Activated T-cell treated with anti-CD3 and anti-CD28 coated beads, Interleukin-2, amount 50 U/mL, for 4 hours (primary cell): Measurements from ENCODE around the gene ZNF670. TPM values are rescaled to one million over a fixed set of nuclear protein-coding genes. Genes with fewer than 3 reads are reported as not detected.
"Not testable (repeated sequence)": the region's sequence is repeated elsewhere in the genome, so short reads cannot be mapped to it uniquely, and the experiment has no call there.

ENCODE experiments used
- ATAC-seq, 2 donors: fragments of 200-7000 bp; cut with Tn5 transposase; one replicate each; pipeline ENCODE4 v1.10.0; 2021
- DNase-seq: peaks from one replicate; pipeline ENCODE4 v3.0.0-alpha.2; 2020
- H3K27me3 Mint-ChIP-seq: one replicate; pipeline ENCODE4 v1.8.0; 2021; ENCODE audit warnings: low read depth, mixed read lengths
- H3K36me3 Mint-ChIP-seq: one replicate; pipeline ENCODE4 v1.8.0; 2022; ENCODE audit warnings: mixed read lengths; ENCODE audit not compliant: insufficient read depth
- H3K4me1 Mint-ChIP-seq: one replicate; pipeline ENCODE4 v1.8.0; 2021; ENCODE audit warnings: low read depth, mixed read lengths
- H3K4me3 Mint-ChIP-seq: one replicate; pipeline ENCODE4 v1.8.0; 2021; ENCODE audit warnings: mild to moderate bottlenecking, moderate library complexity, mixed read lengths
- H3K9me3 Mint-ChIP-seq: one replicate; pipeline ENCODE4 v1.8.0; 2021; ENCODE audit warnings: mixed read lengths
- total RNA-seq, 3 donors: library from RNA; stranded (reverse); gene quantifications; one replicate each; pipeline ENCODE4 v1.2.1, GENCODE V29; 2021

Gene ZNF670
- total RNA-seq, 3 donors from 2014 or later, result 2.8 to 3.5 (median 2.8) TPM

DNA sequence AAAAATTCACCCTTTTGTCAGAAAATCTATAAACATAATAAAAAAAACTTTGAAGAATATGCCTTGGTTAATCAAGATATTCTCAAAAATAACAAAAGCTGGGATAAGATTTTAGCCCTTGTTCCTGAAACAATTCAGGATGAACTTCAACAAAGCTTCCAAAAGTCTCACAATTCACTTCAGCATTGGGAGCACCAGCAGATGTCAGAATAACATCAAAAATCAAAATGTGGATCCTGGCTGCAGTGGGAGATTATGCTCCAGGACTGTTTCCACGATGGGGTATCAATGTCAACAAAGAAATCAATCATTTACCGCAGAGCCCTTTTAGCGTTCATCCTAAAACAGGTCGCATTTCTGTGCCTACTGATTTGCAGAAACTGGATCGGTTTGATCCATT lies 35.2 kb downstream of the ZNF670 start:
- no peak for ATAC-seq
- Mint-ChIP-seq H3K4me1 (no peaks in the 10 kb centered on the region), H3K9me3 (peaks cover 54% of the 10 kb centered on the region), H3K4me3 (no peak overlapping the region), H3K36me3 (peaks cover 59% of the 10 kb centered on the region), H3K27me3 (no peaks in the 10 kb centered on the region)
- DNase-seq, result no peak

DNA sequence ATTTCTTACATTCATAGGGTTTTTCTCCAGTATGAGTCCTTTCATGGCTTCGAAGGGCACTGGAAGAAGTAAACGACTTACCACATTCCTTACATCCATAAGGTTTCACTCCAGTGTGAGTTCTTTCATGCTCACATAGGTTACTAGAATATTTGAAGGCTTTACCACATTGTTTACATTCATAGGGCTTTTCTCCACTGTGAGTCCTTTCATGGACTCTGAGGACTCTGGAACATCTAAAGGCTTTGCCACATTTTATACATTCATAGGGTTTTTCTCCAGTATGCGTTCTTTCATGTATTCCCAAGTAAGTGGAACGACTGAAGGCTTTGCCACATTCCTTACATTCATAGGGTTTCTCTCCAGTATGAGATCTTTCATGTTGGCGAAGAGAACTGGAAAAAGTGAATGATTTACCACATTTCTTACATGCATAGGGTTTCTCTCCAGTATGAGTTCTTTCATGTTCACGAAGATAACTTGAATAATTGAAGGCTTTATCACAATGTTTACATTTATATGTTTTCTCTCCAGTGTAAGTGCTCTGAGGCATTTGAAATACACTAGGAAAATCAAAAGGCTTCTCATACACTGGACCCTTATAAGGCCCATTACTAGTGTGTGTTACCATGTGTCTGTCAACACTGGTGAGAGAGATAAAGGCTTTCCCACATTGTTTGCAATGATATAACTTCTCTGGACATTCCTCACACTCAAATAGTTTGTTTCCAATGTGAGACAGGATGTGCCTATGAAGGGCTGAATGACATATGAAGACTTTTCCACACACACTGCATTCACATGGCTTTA lies 40.9 kb downstream of the ZNF670 start:
- H3K27me3 Mint-ChIP-seq, result no peaks in the 10 kb centered on the region
- ATAC-seq (no peak), DNase-seq (no peak)
- peaks cover 64% of the 10 kb centered on the region for H3K36me3 Mint-ChIP-seq
- no peak overlapping the region for H3K4me3 Mint-ChIP-seq
- H3K4me1 Mint-ChIP-seq, result no peaks in the 10 kb centered on the region
- H3K9me3 Mint-ChIP-seq, result peaks cover 52% of the 10 kb centered on the region

DNA sequence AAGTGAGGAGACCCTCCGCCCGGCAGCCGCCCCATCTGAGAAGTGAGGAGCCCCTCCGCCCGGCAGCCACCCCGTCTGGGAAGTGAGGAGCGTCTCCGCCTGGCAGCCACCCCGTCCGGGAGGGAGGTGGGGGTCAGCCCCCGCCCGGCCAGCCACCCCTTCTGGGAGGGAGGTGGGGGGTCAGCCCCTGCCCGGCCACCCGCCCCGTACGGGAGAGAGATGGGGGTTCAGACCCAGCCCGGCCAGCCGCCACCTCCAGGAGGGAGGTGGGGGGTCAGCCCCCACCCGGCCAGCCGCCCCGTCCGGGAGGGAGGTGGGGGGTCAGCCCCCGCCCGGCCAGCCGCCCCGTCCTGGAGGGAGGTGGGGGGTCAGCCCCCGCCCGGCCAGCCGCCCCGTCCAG lies 46.3 kb downstream of the ZNF670 start:
- Mint-ChIP-seq H3K36me3 (peaks cover 26% of the 10 kb centered on the region), H3K9me3 (peaks cover 53% of the 10 kb centered on the region)
- not testable (repeated sequence) for DNase-seq, H3K27me3 Mint-ChIP-seq, H3K4me3 Mint-ChIP-seq, ATAC-seq, H3K4me1 Mint-ChIP-seq

Other genes with a start within 250 kb of the ZNF670 start
- 10 to 100 TPM; 49.4 to 55.4 (median 51.7) TPM for gene AHCTF1, start 146.9 kb downstream of the ZNF670 start, total RNA-seq
- gene ZNF695, start 70.8 kb downstream of the ZNF670 start, total RNA-seq, result under 1 TPM; 0.14 to 0.48 (median 0.29) TPM
- 1 to 10 TPM; 8.2 to 9.9 (median 9.8) TPM for gene ZNF669, start 25.5 kb upstream of the ZNF670 start, total RNA-seq
- gene ZNF124, start 93.2 kb upstream of the ZNF670 start, total RNA-seq, result 10 to 100 TPM; 16.6 to 19.6 (median 17.0) TPM
- not detected for gene VN1R5, start 177.3 kb upstream of the ZNF670 start, total RNA-seq